NCI-H774 (cell line): ENCODE measurements around the gene CCDC92.
"Not testable (repeated sequence)": the region's sequence is repeated elsewhere in the genome, so short reads cannot be mapped to it uniquely, and the experiment has no call there.

Source experiments
- DNase-seq: peaks from one replicate; lab custom pipeline; 2025; lab: John Stamatoyannopoulos, UW

Gene CCDC92

GRCh38 chr12:123949770-123950165 is 22.9 kb downstream of the CCDC92 start:
- no peak for DNase-seq

DNA sequence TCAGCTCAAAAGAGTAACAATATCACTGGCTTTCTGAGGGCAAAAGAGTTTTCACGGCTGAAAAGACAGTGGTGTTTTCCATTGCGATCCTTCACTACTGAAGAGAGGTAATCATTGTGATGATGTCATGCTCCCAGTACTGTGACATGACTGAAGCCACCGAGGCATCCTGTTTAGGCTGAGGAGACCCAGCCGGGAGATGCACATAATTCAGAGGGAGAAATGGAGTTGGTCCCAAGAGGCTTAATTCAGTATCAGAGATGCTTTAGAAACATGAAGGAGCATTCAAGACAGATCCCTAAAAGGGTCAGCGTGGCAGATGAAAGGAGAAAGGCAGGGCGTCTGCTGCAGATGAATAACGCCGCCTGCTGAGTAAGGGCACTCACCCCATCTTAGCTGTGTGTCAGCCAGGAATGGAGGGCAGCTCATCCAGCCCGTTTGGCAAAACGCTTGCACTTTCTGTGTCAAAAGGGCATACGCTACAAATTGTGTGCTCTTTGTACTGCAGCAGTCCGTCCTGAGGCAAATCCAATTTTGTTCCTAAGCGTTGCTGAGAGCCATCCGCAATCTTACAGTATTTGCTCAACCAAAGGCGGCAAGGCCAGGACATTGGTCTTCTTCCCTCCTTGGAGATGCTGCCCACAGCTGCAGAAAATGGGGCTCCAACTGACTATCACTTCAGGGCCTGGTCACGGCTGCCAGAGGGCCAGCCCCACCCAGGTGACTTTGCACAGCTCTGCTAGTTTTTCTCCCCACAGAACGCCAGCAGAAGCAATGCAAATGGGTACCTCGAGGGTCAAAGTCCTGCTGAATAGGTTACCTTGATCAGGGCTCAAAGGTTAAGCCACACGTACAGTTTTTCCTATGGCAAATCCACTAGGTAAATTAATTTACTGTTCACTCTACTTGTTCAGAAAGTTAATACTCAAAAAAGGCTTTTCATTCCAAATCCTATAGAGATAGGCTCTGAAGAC is 23.5 kb downstream of the CCDC92 start:
- DNase-seq, result no peak

DNA sequence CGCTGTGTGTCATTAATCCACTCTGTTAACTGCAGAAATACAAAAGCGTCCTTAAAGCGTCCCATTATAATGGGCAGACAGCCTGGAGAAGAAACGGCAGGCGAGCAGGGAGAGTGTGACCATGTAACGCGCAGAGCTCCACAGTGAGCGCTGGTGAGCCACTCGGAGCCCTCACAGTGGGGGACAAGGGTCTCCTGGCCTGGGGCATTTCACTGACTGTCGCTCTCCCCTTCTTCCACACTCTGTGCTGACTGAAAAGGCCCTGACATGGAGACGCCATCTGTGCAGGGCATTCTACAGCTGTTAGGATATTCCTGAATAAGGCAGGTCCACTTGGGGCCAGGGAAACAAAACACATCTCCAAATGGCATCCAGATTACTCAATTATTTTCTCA is 24.2 kb downstream of the CCDC92 start:
- no peak for DNase-seq

DNA sequence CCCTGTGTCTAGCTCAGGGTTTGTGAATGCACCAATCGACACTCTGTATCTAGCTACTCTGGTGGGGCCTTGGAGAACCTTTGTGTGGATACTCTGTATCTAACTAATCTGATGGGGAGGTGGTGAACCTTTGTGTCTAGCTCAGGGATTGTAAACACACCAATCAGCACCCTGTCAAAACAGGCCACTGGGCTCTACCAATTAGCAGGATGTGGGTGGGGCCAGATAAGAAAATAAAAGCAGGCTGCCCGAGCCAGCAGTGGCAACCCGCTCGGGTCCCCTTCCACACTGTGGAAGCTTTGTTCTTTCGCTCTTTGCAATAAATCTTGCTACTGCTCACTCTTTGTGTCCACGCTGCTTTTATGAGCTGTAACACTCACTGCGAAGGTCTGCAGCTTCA is 25.1 kb downstream of the CCDC92 start:
- DNase-seq, result not testable (repeated sequence)

DNA sequence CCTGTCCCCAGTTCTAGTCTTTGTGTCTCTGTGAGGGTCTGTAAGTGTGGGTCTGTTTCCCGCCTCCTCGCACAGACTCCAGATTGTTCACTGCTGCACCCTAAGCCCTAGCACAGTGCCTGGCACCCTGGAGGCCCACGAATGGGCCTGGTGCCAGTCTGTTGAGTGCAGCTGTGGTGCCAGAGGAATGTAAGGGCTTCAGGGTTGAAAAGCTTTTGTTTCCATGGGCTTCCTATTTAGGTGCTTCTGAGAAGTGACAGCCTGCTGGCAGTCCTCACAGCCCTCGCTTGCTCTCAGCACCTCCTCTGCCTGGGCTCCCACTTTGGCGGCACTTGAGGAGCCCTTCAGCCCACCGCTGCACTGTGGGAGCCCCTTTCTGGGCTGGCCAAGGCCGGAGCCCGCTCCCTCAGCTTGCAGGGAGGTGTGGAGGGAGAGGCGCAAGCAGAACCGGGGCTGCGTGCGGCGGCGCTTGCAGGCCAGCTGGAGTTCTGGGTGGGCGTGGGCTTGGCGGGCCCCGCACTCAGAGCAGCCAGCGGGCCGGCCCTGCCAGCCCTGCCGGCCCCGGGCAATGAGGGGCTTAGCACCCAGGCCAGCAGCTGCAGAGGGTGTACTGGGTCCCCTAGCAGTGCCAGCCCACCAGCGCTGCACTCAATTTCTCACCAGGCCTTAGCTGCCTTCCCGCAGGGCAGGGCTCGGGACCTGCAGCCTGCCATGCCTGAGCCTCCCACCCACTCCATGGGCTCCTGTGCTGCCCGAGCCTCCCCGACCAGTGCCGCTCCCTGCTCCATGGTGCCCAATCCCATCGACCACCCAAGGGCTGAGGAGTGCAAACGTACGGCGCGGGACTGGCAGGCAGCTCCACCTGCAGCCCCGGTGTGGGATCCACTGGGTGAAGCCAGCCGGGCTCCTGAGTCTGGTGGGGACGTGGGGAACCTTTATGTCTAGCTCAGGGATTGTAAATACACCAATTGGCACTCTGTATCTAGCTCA is 25.8 kb downstream of the CCDC92 start:
- not testable (repeated sequence) for DNase-seq

- DNase-seq, result no peak
Observed at GRCh38 chr12:123946152-123946515, 26.5 kb downstream of the CCDC92 start.

GRCh38 chr12:123945287-123946151 is 27.1 kb downstream of the CCDC92 start:
- no peak for DNase-seq

DNA sequence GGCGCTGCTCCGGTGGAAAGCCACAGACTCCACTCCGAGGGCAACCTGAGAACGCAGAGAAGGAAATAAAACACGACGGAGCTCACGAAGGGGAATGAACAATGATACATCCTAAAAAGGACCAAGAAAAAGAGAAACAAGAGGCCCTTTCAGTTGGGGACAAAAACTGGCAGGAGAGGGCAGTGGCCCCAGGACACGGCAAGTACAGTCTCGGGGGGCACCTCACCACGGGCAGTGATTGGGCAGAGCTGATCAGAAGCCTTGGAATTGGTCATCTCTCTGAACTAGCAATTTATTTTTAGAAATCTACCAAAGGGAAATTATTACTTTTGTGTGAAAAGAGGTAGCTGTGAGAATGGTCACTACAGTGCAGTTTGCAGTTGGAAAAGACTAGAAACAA is 27.9 kb downstream of the CCDC92 start:
- DNase-seq, result no peak

DNA sequence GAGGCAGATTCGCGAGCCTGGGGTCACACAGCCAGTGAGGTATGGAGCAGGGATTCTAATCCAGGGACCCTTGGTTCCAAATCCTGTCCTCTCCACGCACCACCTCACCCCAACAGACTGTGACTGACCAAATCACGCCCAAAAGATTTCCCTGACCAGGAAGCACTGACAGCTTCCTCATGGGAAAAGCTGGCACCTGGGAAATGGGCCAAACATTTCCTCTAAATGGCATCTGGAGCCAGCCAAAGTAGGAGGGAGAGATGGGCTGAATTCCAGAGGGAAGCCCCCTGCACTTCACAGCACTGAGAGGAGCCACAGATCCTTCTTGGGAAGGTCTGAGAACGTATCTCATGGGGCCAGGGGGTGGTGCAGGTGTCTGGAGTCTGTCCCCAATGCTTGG is 28.8 kb downstream of the CCDC92 start:
- DNase-seq, result no peak

DNA sequence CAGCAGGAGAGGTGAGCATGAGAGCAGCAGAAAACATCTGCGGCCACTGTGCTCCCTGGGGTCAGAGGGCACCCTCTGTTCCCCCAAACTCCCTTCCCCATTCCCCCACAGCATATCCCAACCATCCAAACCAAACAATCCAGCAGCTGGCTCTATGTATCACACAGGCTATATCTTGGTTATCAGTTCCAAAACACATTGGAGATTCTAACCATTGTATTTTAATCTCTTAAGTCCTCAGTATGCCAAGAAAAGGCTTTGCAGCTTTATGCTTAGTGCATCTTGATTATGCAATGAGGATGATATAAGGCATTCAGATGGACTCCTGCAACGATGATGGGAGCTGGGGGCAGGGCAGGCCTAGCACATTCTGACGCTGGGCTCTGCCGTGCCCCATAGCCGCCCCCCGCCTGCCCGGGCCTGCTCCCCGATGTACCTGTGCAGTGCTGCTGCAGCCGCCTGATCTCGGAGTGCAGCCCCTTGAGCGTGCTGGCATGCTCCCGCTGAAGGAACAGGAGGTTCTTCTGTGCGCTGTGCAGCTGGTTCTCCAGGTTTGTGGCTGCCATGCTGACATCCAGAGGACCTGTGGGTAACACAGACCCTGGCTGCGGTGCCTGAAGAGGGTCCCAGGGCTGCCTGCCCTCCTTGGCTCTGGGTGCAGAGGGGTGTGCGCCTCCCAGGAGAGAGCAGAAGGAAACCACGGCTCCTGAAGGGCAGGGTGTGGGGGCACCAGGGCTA is 29.6 kb downstream of the CCDC92 start:
- no peak for DNase-seq

DNA sequence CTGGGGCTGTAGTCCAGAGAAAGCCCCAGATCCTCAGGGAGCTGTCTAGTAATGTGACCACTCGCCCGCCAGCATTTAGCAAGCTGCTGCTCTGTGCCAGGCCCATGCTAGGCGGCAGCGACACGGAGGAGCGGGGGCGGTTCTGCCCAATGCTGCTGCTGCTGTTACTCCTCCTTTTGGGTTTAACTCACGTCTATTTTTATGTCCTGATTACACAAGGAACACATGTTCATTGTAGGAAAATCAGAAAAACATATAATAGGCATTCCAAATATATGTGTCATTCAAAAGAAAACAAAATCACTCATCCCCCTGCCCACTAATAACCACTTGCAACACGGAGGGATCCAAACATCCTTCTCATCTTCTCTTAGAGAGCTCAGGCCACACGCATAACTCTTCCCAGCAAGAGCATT is 30.4 kb downstream of the CCDC92 start:
- no peak for DNase-seq

- no peak for DNase-seq
Observed at GRCh38 chr12:123941624-123942237, 30.9 kb downstream of the CCDC92 start.

DNA sequence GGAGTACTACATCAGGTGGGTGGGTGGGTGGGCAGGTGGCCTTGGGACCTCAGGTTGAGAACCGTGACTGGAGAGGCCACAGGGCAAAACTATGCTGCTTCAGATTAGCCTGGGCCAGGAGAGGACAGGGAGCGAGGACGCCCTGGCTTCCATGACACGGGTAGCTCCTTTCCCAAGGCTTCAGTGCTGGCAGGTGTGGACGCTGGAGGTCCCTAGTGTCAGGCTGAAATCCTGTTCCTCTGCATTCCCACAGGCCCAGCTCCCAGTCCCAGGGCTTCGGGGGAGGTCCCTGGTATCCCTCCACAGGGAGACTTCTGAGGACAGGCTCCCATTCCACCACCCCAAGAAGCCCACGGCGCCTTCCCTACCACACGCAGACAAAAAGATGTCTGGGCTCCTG is 31.6 kb downstream of the CCDC92 start:
- no peak for DNase-seq

DNA sequence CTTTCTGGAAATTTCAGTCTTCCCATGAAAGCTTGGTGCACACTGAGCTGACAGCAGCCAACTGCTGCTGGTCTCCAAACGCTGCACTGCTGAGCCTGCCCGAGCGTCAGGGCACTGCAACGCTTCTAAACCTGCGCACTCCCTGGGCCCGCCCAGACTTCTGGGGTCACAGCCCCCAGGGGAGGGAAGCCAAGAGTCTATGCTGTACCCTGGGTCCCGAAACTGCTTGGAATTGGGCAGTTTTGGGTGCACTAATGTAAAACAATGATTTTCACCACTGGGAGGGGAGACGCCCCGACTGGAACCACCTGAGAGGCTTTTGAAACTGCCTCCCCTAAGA is 32.0 kb downstream of the CCDC92 start:
- no peak for DNase-seq

DNA sequence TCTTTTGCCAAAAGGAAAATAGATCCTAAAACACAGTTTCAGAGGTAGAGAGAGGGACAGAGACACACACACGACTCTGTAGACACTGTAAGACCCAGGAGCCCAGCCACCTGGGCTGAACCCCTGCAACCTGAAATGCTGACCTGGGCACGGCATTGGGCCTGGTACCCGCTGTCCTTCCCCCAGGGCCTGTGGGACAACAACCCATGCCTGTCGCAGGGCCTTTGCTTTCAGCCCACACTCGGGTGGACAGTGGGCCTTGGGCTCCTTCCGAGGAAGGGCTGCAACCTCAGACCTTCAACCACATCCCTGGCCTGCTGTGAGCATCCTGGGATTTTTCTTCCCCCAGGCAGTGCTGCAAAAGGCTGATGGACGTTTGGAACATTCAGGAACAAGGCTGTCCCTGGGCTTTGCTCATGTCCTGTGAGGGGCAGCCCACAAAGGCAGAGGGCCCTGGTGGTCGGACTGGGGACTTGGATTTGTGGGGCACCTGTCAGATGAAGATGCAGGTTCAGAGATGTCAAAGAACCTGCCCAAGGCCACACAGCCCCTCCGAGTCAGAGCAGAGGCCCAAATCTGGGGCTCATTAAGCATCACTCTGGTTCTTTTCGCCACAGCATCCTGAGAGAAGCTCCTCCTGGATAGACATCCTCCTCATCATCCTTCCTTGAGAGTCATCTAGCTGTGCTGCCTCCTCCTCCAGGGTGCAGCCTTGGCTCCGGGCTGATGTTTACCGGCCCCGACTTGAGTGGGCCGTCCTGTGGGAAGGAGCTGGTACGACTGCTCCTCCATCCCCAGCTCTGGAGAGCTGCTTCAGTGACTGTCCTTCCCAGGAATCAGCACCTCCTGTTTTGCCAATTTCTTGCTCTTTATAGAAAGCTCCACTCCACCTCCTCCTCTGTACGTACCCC is 32.7 kb downstream of the CCDC92 start:
- no peak for DNase-seq

DNA sequence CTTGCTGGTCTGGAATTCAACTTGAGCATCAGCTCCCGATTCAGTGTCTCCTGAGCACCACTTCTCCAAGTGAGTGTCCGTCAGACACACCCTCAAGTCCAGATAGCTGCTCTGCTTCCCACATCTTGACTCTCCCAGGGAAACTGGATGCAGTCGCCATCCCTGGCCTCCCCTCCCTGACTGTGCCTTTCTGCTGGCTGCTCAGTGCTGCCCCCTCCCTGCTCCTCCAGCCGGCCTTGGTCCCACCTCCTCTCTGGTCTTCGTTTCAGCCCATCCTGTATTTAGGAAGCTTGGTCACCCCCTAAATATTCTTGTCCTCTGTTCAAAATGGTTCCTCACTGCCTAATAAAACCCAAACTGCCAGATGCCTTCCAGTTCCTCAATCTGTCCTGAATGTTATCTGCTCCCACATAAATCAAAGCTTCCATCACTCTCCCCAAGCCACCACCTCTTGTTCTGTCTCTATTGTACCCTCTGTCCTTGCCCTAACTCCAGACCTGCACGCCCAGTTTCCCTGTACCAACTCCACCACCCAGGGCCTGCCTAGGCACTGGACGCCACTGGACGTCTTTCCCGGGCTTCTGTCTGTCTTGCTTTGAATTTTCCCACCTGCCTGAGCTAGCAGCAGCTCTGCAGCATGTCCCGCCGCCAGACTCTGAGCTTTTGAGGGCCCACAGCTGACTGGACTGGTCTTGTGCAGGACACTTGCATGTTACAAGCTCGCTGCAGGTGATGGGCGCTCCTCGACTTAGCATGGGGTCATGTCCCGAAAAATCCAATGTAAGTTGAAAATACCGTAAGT is 33.8 kb downstream of the CCDC92 start:
- DNase-seq, result no peak

DNA sequence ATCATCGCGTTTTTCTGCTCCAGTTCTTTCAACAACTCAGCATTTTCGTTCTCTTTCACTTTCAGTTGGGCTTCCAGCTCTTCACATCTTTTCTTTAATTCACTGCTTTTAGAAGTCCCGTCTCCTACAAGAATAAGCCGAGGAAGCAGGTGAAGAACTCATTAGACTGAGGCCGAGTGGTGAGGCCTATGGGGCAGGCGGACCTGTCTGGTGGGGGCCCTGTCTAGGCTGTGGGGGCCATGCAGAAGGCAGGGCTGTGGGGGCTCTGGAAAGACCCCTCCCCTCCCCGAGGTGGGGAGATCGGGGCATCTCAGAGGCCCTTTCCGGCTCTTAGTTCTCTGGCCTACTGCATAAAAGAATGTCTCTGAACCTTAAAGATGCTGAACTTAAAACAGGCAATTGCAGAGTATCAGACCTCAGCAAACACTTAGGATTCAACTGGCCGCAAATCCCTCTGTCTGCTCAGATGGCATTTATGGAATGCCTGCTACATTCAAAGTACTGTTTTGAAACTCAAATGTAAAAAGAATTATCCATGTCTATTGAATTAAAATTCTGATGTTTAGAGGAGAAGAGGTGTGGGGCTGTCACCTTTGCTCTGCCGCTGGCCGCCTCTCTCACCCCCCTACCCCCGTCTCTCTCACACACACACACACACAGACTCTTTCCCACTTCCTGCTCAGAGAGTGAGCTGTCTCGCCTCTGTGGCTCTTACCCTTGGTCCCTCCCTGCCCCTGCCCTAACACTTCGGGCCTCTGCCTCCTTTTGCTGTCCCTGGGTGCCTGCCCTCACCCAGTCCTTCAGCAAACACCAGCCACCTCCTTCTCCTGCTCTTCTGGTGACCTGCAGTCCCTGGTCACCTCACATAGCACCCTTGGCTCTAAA is 34.7 kb downstream of the CCDC92 start:
- no peak for DNase-seq
